ENCODE data around the gene PAGR1.

Gene PAGR1

GRCh38 chr16:29862383-29862883 lies 46.5 kb downstream of the PAGR1 start:
- Histone ChIP-seq H3K9ac (ENCODE audit: low read length) (peak overlapping the region; percentile 73), H3K36me3 (ENCODE audit: low read length) (no peaks in the 10 kb centered on the region), H3K9me3 (ENCODE audit: insufficient read depth, low read length) (no peaks in the 10 kb centered on the region), H3F3A (ENCODE audit: insufficient read depth) (no peaks in the 10 kb centered on the region), H4K20me1 (ENCODE audit: low read depth, low read length) (no peaks in the 10 kb centered on the region), H3K4me3 (ENCODE audit: insufficient read depth, low read length, poor library complexity, severe bottlenecking) (peak overlapping the region; percentile 91), H3K79me2 (ENCODE audit: insufficient read depth, low read length) (no peaks in the 10 kb centered on the region; the same call in 1 of the 2 replicates), H3K27me3 (ENCODE audit: low read length) (no peaks in the 10 kb centered on the region), H3K9me2 (replicated peaks; ENCODE audit: insufficient read depth, low read length) (no peaks in the 10 kb centered on the region), H2AFZ (ENCODE audit: low read depth, low read length, severe bottlenecking) (peak overlapping the region; percentile 95), H3K27ac (ENCODE audit: low read depth, low read length) (no peak overlapping the region), H3K4me2 (ENCODE audit: low read depth, low read length, poor library complexity, severe bottlenecking) (peak overlapping the region; percentile 67)
- no peak for TF ChIP-seq EZH2phosphoT487 (conservative IDR thresholded peaks at IDR 0.05; ENCODE audit: low read length)
- TF ChIP-seq CTCF (IDR thresholded peaks at IDR 0.05; ENCODE audit: insufficient read depth, low read length, poor library complexity, severe bottlenecking) = no peak

- Histone ChIP-seq H3K9me3 (ENCODE audit: insufficient read depth, low read length) (no peaks in the 10 kb centered on the region), H3K4me3 (ENCODE audit: insufficient read depth, low read length, poor library complexity, severe bottlenecking) (peak within 1 kb of the TSS; percentile 91), H3K27ac (ENCODE audit: low read depth, low read length) (peak within 1 kb of the TSS; percentile 76), H3F3A (ENCODE audit: insufficient read depth) (no peaks in the 10 kb centered on the region), H3K4me2 (ENCODE audit: low read depth, low read length, poor library complexity, severe bottlenecking) (peak within 1 kb of the TSS; percentile 67), H3K9ac (ENCODE audit: low read length) (peak within 1 kb of the TSS; percentile 73), H2AFZ (ENCODE audit: low read depth, low read length, severe bottlenecking) (peak within 1 kb of the TSS; percentile 95), H3K36me3 (ENCODE audit: low read length) (no peaks in the 10 kb centered on the region), H3K9me2 (replicated peaks; ENCODE audit: insufficient read depth, low read length) (no peaks in the 10 kb centered on the region), H4K20me1 (ENCODE audit: low read depth, low read length) (no peaks in the 10 kb centered on the region), H3K27me3 (ENCODE audit: low read length) (no peaks in the 10 kb centered on the region), H3K79me2 (ENCODE audit: insufficient read depth, low read length) (no peaks in the 10 kb centered on the region; the same call in 1 of the 2 replicates)
- TF ChIP-seq CTCF (IDR thresholded peaks at IDR 0.05; ENCODE audit: insufficient read depth, low read length, poor library complexity, severe bottlenecking) (peak; percentile 63), EZH2phosphoT487 (conservative IDR thresholded peaks at IDR 0.05; ENCODE audit: low read length) (no peak)
These were observed 47.1 kb downstream of the PAGR1 start, which contains the start of gene CDIPT for GRCh38 chr16:29862884-29863668. Gene CDIPT (minus strand): TSS chr16:29863226. CDS start chr16:29862857, 369 bp downstream.

- Histone ChIP-seq H3K27me3 (ENCODE audit: low read length) (no peaks in the 10 kb centered on the region), H3K9me2 (replicated peaks; ENCODE audit: insufficient read depth, low read length) (no peaks in the 10 kb centered on the region), H3K9ac (ENCODE audit: low read length) (no peak overlapping the region), H3K9me3 (ENCODE audit: insufficient read depth, low read length) (no peaks in the 10 kb centered on the region), H3K36me3 (ENCODE audit: low read length) (no peaks in the 10 kb centered on the region), H2AFZ (ENCODE audit: low read depth, low read length, severe bottlenecking) (peak overlapping the region; percentile 95), H3F3A (ENCODE audit: insufficient read depth) (no peaks in the 10 kb centered on the region), H3K4me3 (ENCODE audit: insufficient read depth, low read length, poor library complexity, severe bottlenecking) (no peak overlapping the region), H3K4me2 (ENCODE audit: low read depth, low read length, poor library complexity, severe bottlenecking) (peak overlapping the region; percentile 34), H4K20me1 (ENCODE audit: low read depth, low read length) (no peaks in the 10 kb centered on the region), H3K79me2 (ENCODE audit: insufficient read depth, low read length) (no peaks in the 10 kb centered on the region; the same call in 1 of the 2 replicates), H3K27ac (ENCODE audit: low read depth, low read length) (no peak overlapping the region)
- TF ChIP-seq CTCF (IDR thresholded peaks at IDR 0.05; ENCODE audit: insufficient read depth, low read length, poor library complexity, severe bottlenecking) (no peak), EZH2phosphoT487 (conservative IDR thresholded peaks at IDR 0.05; ENCODE audit: low read length) (no peak)
These were observed 47.7 kb downstream of the PAGR1 start for GRCh38 chr16:29863669-29863984.
